SK-MEL-5 (cell line): ENCODE data around the gene GMDS. TPM values are rescaled to one million over a fixed set of nuclear protein-coding genes. Genes with fewer than 3 reads are reported as not detected.

Experiments
- DNase-seq: peaks from one replicate; pipeline ENCODE4 v3.0.0-alpha.2; 2016; ENCODE audit warnings: low read depth, low spot score
- in situ Hi-C: cut with HindIII; loops from 2 replicates; pipeline ENCODE4 v1.10.0; 2016; ENCODE audit warnings: low sequenced_read_pairs, high pct_unique_total_duplicates, low pct_unique_long_range_greater_than_20kb
- total RNA-seq: library from RNA; depleted of rRNA; stranded (reverse); fragments of >200 nt; shearing (Covaris generic); gene quantifications from 2 replicates; pipeline ENCODE4 v1.2.3, GENCODE V29; 2014

GMDS gene
- total RNA-seq, 1 experiment from 2014 or later = 23.6 TPM

DNA sequence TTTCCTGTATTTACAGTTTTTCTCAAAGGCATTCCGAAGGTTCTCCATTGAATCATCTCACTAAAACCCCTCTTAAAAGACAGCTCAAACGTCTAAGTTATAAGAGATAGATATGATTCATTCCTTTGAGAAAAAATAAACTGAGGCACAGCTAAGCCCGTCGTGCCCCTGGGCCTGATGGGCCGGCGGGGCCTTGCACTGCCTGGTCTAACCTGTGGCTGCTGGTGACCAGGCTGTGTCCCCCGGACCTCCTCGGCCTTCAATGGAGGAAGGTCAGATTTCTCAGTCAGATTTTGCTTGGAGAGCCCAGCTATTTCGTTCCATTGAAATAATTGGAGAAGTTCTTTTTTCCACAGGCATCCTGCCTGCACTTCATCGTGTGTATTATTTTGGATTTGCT lies 647.0 kb downstream of the GMDS start:
- no peak for DNase-seq
- in situ Hi-C loops = no loop called here

DNA sequence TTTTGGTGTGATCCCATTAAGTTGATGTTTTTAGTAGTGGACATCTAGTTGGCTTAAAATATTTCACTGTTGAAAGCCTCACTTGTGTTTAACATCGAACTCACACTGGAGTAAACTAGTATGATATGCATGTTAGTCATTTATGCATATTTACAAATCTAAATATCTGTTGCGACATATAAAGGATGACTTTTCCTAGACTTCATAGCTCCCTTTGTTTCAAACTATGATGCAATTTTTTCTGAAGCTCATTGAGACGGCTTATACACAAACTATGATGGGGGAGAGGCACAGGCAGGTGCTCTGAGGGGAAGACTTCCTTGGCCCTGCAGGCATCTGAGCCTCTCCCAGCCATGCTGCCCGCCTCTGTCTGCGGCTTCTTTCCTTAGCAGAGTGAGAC lies 647.5 kb downstream of the GMDS start:
- peak; percentile 59 for DNase-seq
- in situ Hi-C loops = no loop called here

DNA sequence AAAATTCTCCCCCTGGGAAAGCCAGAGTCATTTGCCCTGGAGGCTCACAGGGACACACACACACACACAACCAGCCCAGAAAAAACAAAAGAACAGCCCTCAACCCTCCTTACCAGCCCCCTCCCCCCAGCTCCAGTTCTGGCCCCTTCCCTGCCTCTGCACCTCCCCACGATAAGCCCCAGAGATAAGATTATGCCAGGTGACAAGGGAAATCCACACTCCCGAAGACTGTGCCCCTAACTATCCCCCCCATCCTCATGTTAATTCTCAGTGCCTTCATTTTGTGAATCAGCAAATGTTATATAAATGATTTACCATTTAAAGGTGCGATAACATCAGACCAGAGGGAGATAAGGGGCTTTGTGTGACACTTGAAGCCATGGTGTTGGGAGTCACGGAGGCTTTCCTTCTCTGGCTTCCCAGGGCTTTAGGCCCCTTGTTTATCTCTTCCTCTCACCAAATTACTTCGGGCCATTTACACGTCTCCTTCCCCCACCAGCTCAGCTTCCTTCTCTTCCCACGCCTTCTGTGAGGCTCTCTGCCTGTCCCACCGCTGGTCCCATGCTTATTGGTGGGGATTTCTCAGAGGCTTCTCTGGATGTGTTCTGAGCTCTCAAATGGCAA lies 648.2 kb downstream of the GMDS start:
- no peak for DNase-seq
- in situ Hi-C loops = no loop called here

DNA sequence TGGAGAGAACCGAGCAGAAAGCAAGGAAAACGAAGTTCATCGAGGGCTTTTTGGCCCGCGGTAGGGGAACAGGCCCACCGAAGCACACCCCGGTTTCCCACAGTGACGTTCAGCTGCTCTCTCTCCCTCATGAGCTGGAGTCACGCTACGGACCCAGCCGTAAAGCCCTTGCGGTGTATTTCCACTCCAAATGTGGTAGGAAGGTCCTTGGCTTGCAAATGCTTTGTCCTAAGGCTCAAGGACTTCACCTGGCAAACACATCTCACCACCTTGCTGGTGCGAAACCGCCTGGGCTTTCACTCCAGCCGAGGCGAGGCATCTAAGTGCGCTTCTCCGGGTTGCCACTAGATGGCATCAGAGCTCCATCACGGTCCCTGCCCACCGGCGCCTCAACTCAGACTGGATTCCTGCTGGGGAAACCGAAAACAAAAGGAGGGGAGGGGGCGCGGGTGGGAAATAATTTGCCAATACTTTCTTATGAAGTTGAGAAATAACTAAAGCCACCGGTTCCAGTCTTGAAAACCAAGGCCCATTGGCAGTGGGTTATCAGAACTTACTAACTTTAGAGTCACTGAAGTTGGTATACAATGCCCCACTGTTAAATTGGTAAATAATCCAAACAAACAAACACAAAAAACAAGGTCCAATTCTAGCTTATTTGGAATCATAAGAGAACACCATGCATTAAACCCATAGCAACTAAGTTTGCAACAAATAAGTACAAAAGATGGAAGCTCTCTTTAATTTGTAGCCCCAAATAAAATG lies 649.1 kb downstream of the GMDS start:
- DNase-seq = peak; percentile 70
- in situ Hi-C loops = no loop called here

DNA sequence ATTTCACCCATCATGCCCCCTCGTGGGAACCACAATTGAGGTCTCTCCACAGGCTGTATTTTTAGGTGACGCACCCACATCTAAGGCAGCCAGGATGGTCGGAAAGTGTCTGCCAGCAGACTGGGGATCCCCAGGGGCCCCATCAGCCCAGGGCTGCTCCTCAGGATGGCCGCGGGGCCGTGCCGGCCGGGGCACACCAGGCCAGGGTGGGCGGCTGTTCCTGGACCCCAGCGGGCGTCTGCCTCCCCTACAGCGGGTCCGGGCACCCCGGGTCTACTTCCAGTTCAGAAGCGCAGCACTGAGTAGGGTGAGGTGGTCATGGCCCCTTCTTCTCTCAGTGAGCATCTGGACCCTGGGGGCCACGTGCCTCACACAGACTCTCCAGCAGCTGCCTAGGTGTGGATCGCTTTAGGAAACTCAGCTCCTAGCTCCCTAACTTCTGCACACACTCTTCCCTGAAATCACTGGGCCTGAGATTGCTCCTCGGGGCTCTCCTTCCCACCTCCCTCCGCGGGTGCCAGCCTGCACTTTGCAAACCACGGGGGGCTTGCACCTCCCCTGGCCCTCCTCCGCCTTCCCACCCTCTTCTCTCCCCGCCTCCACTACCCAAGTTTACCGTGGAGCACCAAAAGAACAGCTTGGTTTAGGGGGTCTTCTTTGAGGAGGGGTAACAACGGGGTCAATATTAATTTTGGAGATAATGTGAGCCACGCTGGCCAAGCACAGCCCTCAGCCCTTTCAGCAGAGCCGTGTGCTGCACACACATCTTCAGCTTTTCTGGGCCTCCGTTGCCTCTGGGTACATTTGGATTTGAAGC lies 649.9 kb downstream of the GMDS start:
- in situ Hi-C loops = no loop called here
- DNase-seq = no peak

DNA sequence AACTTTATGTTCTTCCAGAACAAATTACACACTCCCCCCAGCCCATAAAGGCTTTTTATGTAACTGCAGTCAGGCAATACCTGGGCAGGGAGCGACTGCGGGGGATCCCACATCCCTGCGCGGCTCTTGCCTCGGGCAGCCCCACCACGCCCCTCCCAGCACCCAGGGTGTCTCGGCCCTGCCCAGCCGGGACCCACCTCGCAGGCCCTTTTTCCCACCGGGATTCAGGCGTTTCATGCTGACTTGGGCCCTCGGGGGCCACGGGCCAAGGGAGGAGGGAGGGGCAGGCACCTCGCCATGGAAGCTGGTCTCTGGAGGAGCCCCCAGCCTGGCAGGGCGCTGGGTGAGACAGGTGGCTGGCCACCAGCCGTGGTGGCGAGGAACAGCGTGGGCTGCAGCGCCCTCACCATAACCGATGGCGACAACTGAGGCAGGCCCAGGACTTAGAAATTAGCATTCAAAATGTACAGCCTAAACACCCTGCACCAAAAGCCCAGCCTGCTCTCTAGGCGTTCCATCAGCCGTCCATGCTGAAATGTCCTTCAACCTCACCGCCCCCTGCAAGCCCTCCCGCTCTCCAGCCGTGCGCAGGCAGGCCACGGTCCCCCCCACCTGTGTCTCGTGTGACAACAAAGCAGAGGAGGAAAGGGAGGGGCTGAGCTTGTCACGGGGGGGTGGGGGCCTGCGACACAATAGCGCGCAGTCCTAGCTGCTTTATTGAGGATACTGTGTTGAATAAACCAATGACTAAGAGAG lies 650.8 kb downstream of the GMDS start:
- DNase-seq = peak; percentile 35
- in situ Hi-C loops = no loop called here

DNA sequence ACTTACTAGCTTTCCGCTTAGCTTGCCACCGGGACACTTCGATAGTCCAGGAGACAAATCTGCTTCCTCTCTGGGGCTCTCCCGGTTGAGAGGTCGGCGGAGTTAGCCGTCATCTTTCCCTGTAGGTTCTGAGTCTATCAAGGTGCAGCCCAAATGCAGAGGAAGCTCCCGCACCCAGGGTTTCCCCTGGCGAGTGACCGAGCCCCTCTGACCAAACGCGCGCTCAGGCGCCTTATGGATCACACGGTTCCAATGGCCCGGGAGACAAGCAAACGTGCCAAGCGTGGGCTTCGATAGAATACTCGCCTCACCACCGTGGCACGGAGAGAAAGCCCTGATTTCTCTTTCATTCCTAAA lies 651.5 kb downstream of the GMDS start:
- no peak for DNase-seq
- in situ Hi-C loops = no loop called here

DNA sequence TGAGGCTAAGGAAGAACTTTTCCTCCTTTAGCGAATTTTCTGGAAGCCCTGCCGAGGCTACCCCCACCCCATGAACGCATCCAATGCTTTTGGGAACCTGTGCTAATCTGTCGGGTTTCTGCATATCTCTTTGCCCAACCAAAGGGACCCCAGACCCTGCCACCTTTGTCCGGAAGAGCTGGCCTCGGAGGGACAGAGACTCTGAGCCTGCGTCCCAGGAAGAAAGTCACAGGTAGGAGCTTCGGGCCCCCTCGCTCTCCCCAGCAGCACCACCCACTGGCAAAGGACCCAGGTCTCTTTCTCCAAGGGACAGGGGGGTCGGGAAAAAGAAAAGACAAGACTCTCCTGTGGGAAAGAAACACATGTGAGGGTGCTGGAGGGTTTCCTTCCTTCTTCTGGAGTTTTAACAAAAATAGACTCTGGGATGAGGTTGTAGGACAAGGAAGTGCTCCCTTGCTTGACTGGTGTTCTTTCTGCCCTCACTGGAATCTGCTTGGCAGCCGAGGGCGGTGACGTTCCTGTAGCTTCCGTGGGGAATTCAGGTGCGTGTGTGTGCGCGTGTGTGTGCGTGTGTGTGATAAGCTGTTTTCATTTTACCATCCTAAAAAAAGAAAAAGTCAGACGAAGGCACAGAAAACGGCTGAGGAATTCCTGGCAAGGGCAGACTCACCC lies 652.0 kb downstream of the GMDS start:
- in situ Hi-C loops = no loop called here
- DNase-seq = no peak

DNA sequence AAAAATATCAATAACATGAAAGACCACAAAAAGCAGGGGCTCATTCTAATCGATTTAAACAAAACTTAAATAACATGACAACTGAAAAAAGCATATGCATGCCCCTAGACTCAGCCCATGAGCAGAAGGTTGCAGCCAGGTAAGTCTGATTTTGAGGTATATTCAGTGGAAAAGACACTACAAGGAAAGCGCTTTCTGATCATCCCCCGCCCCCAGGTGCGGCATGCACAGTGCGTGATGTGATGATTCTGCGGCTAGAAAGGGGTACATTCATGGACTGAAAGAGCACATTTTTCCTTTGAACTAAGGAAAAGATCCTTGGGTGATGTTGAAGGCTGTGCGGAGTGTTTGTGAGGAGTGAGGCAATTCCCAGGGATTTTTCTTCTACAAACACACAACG lies 652.6 kb downstream of the GMDS start:
- in situ Hi-C loops = no loop called here
- DNase-seq = no peak

DNA sequence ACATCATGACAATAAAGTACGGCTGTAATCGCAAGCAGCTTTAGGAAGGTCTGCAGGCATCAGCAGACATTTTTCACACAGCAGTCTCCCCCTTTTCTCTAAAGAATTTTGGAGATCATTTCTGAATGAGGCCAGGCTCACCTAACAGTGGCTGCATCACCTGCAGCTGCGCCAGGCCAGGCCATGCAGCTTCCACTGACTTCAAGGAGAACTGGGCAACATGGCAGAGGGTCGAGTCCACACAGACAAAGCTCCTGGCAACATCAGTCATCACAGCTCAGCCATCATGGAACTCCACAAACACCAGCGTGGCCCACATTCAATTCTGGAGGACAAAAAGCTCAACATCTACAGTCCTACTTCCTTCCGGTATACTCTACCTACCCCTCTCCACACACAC lies 653.5 kb downstream of the GMDS start:
- in situ Hi-C loops = no loop called here
- no peak for DNase-seq

DNA sequence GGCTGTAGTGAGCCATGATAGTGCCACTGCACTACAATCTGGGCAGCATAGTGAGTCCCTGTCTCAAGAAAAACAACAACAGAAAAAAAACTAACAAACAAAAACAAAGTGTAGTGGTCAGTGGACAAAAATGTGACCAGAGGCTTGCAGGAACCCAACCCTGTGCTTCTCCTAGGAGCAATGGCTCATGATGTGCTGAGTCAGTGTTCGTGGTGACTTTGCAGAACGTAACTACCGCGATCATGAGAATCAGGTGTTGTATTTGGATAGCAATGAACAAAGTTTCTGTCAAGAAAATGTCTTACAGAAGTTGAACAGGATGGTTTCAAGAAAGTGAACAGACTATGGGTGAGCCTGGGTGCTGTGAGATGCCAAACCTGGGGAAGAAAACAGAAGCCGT lies 654.2 kb downstream of the GMDS start:
- in situ Hi-C loops = no loop called here
- no peak for DNase-seq

DNA sequence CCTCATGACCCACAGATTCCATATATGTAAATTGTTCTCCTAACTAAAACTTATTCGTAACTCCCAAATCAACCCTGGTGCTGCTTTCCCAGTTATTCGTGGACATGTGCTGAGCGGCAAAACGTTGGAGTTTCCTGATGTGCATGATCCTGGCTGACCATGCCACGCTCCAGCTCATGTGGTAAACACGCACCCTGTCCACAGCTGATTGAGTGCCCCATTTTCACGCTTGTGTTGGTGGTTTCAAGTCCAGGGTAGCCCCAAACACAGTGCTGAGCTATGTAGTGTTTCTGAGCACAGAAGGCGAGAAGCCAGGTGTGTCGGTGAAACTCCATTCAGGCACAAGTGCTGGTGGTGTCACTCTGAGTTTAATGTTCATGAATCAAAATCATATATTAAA lies 654.8 kb downstream of the GMDS start:
- no peak for DNase-seq
- in situ Hi-C loops = no loop called here

DNA sequence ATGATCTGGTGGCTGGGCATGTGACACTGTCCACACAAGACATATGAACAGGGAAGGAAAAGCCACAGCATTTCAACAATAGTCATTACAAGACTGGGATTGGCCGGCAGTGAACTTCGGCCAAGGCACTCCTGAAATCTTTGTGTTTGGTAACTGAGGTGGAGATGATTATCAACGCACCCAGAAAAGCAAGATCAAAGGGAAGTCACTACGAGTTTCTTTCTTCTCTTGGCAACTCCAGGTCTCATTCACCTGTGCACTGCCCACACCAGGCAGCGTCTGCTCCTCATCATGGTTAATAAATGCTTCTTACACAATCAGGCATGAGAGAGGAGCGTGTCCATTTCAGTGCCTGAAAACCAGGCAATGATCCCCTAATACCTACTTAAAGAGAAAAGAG lies 656.2 kb downstream of the GMDS start:
- DNase-seq = no peak
- in situ Hi-C loops = no loop called here

DNA sequence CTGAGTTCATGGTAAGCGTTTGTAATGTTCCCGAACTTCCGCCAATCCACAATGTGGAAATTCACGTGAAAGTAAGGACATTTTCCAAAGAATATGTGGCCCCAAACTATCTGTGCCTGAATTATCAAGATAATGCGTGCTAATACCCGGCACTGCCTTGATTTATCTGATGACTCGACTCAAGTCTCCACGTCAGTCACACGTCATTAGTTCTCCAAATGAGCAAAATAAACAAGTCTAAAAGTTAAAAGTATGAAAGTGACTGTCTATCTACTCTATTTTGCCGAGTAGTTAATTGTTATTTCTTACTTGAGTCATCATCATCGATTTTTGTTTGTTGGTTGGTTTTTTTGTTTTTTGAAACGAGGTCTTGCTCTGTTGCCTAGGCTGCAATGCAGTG lies 657.4 kb downstream of the GMDS start:
- no peak for DNase-seq
- in situ Hi-C loops = no loop called here

DNA sequence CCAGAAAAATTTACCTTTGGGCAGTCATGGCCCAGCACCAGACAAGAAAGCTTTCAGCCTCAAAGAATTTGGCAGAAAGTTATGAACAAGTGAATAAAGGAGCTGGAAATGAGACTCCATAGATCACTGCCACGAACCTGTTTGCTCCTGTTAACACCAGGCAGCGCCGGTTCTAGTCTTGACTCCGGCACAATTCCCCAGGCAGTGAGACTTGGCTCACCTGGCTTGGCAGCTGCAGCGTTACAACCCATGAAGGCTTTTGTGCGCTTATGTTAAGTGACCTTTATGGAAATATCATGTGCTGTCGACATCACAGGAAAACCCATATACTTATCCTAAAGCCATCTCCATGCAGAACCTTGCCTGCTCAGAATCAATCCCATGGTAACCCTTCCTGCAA lies 657.9 kb downstream of the GMDS start:
- in situ Hi-C loops = no loop called here

DNA sequence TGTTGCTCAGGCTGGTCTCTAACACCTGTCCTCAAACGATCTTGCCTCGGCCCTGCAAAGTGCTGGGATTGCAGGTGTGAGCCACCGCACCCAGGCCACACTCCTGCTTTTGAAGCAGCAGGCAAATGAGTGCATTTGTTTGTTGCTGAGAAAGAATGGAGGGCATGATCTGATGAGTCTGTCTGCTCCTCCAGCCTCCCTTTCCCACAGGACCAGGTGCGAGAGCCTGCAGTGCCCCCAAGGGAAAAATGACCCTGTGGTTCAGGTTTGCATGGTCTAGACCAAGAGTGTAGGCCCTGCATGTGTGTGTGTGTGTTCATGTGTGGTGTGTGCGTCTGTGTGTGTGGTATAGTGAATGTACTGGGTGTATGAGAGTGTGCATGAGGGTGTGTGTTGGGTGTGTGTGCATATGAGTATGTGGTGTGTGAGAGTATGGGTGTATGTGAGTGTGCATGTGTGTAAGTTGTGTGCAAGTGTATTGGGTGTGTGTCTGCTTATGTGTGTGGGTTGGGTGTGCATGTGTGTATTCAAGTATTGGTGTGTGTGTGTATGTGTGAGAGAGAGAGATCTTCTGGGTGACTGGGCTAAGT lies 658.4 kb downstream of the GMDS start:
- in situ Hi-C loops = no loop called here
- DNase-seq = no peak

More for the DNA sequence above, 657.9 kb downstream of the GMDS start:
- no peak for DNase-seq

DNA sequence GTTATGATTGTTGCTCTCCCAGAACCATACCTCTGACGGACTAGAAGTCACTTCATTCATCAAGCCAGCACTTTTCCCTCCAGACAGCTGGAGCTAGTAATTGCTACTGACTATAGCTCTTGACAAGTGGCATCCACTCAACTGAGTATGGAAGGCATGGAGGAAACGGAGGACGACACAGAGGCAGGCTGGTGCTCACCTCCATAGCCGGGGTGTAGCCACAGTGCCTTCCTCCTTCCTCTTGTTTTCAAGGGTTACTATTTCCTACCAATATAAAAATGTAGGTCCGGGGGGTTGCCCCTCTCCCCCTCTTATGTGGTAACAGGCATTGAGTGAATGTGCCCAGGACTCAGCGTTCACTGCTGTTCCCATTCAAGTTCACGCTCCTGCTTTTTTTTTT lies 659.1 kb downstream of the GMDS start:
- in situ Hi-C loops = no loop called here
- DNase-seq = no peak
